Smooth muscle cell (in vitro differentiated cells): ENCODE results near the gene FLRT2. TPM values are rescaled to one million over a fixed set of nuclear protein-coding genes. Genes with fewer than 3 reads are reported as not detected.

Experiments used
- DNase-seq: peaks from one replicate; lab custom pipeline; 2025; ENCODE audit not compliant: unreplicated experiment; lab: John Stamatoyannopoulos, UW
- H2AFZ ChIP-seq: fragments of 200-600 bp; sonication (generic); 2 replicates; pipeline ENCODE4 v1.6.0; 2016; ENCODE audit warnings: antibody characterized with exemption, low read depth, mild to moderate bottlenecking
- H3F3A ChIP-seq: fragments of 200-600 bp; sonication (generic); 2 replicates; pipeline ENCODE4 v1.6.0; 2017; ENCODE audit warnings: antibody characterized with exemption, low read depth
- H3K27ac ChIP-seq: fragments of 200-600 bp; sonication (generic); 2 replicates; pipeline ENCODE4 v1.5.1; 2016; ENCODE audit warnings: low read depth, mild to moderate bottlenecking
- H3K27me3 ChIP-seq: fragments of 200-600 bp; sonication (generic); 2 replicates; pipeline ENCODE4 v1.6.1; 2016; ENCODE audit warnings: low read depth, mild to moderate bottlenecking
- H3K36me3 ChIP-seq: fragments of 200-600 bp; sonication (generic); 2 replicates; pipeline ENCODE4 v1.5.1; 2016; ENCODE audit warnings: low read depth
- H3K4me1 ChIP-seq: fragments of 200-600 bp; sonication (generic); 2 replicates; pipeline ENCODE4 v1.5.1; 2016; ENCODE audit warnings: low read depth
- H3K4me2 ChIP-seq: fragments of 200-600 bp; sonication (generic); 2 replicates; pipeline ENCODE4 v1.6.0; 2016; ENCODE audit warnings: mild to moderate bottlenecking
- H3K4me3 ChIP-seq: fragments of 200-600 bp; sonication (generic); 2 replicates; pipeline ENCODE4 v1.5.1; 2016; ENCODE audit warnings: mild to moderate bottlenecking
- H3K79me2 ChIP-seq: fragments of 200-600 bp; sonication (generic); 2 replicates; pipeline ENCODE4 v1.6.0; 2016; ENCODE audit warnings: low read depth, mild to moderate bottlenecking
- H3K9ac ChIP-seq: fragments of 200-600 bp; sonication (generic); 2 replicates; pipeline ENCODE4 v1.6.0; 2016; ENCODE audit warnings: low read depth
- H3K9me3 ChIP-seq: fragments of 200-600 bp; sonication (generic); replicated peaks from 2 replicates; pipeline ENCODE4 v1.5.1; 2016; ENCODE audit warnings: low read depth
- H4K20me1 ChIP-seq: fragments of 200-600 bp; sonication (generic); 2 replicates; pipeline ENCODE4 v1.6.0; 2016; ENCODE audit warnings: low read depth
- WGBS: methylation state at CpG from one replicate; pipeline ENCODE4 v1.1.7; 2016; ENCODE audit warnings: low lambda C conversion rate; 5-methylcytosine and 5-hydroxymethylcytosine counted together
- polyA plus RNA-seq: library from polyadenylated mRNA; unstranded; fragments of >200 nt; fragmentation: Nextera tagmentation; extraction: Ambion mirVana; gene quantifications from 2 replicates; pipeline ENCODE4 v1.2.1, GENCODE V29; 2016
- total RNA-seq: library from RNA; depleted of rRNA; stranded (reverse); fragments of >200 nt; gene quantifications from 2 replicates; pipeline ENCODE4 v1.2.3, GENCODE V29; 2014
- TF ChIP-seq, protein P1 (sequence below): fragments of 200-600 bp; sonication (generic); IDR thresholded peaks from 2 replicates; pipeline ENCODE4 v1.5.1; 2017; ENCODE audit warnings: borderline replicate concordance, mild to moderate bottlenecking, antibody characterized with exemption; ENCODE audit not compliant: insufficient read depth, poor library complexity, severe bottlenecking

FLRT2 gene
- total and polyA plus RNA-seq, 2 experiments from 2014 or later = 52.3 to 104 TPM

DNA sequence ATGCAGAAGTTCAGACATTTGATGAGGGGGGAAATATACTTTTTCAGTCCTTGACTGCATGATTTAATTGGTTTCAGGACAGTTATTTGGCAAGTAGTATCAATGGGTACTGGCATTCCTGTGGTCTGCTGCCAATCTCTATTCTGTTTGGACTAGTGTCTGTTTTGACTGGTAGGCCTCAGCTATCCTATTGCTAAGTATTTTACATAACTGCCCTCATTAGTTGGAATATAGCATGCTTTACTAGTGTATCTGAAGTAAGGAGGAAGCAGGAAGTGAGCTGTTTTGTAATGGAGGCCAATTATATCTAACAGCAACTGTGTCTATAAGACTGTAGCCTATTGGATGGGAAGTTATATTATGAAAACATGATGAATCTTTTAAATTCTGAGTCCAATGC lies 104.3 kb downstream of the FLRT2 start:
- H3K4me3 ChIP-seq = no peak overlapping the region
- no peak overlapping the region for H3K4me2 ChIP-seq
- no peaks in the 10 kb centered on the region for H4K20me1 ChIP-seq
- H3K9me3 ChIP-seq = no peaks in the 10 kb centered on the region
- TF ChIP-seq, protein P1, sequence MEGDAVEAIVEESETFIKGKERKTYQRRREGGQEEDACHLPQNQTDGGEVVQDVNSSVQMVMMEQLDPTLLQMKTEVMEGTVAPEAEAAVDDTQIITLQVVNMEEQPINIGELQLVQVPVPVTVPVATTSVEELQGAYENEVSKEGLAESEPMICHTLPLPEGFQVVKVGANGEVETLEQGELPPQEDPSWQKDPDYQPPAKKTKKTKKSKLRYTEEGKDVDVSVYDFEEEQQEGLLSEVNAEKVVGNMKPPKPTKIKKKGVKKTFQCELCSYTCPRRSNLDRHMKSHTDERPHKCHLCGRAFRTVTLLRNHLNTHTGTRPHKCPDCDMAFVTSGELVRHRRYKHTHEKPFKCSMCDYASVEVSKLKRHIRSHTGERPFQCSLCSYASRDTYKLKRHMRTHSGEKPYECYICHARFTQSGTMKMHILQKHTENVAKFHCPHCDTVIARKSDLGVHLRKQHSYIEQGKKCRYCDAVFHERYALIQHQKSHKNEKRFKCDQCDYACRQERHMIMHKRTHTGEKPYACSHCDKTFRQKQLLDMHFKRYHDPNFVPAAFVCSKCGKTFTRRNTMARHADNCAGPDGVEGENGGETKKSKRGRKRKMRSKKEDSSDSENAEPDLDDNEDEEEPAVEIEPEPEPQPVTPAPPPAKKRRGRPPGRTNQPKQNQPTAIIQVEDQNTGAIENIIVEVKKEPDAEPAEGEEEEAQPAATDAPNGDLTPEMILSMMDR = no peak
- no peak overlapping the region for H3K27ac ChIP-seq
- no peaks in the 10 kb centered on the region for H3K36me3 ChIP-seq
- DNase-seq = no peak
- no peak overlapping the region for H2AFZ ChIP-seq
- no peaks in the 10 kb centered on the region for H3K4me1 ChIP-seq
- H3K27me3 ChIP-seq = no peaks in the 10 kb centered on the region
- no peak overlapping the region for H3K9ac ChIP-seq
- H3F3A ChIP-seq = peaks cover 7% of the 10 kb centered on the region
- no peaks in the 10 kb centered on the region for H3K79me2 ChIP-seq

DNA sequence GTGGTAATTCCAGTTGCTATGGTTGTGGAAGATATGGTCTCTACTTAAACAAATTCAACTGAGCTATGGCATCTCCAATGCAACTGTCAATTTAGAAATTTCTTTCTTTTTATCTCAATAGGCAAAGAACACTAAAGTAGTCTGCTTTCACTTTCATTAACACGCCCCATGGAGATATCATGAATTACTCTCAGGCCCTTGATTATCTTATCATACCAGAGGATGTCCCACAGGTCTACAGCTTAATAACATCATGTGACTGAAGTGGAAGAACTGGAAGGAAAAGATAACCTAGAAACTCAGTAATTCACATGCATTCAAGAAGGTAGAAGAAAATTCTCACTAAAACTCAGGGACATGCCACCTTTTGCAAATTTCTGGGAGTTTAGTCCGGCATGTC lies 114.3 kb downstream of the FLRT2 start:
- no peak overlapping the region for H3K9ac ChIP-seq
- no peak for DNase-seq

DNA sequence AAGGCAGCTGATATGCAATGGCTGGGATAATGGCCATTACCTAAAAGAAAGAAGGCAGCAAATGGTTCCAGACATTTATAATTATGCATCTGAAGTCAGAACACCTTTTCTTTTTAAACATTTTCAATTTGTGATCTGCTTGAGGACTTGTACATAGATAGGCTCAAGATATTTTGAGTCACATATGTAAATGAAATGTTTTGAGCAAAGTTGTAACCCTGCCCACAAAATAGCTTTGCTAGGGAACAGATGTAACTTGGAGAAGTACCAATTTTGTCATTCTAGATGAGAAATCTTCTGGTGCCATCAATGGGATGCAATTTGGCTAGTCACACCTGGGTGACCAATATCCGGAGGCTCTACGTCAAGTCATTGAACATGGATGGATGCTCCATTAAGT lies 123.1 kb downstream of the FLRT2 start:
- H3K9me3 ChIP-seq = no peaks in the 10 kb centered on the region
- no peak overlapping the region for H2AFZ ChIP-seq
- TF ChIP-seq, protein P1 = no peak

More for the DNA sequence above, 114.3 kb downstream of the FLRT2 start:
- TF ChIP-seq, protein P1 = no peak
- H3K36me3 ChIP-seq = no peaks in the 10 kb centered on the region
- H3K4me2 ChIP-seq = no peak overlapping the region
- H3K4me3 ChIP-seq = no peak overlapping the region
- H2AFZ ChIP-seq = no peak overlapping the region
- WGBS = 88% methylated on average over 2 of the region's 2 CpGs
- no peaks in the 10 kb centered on the region for H3F3A ChIP-seq
- no peaks in the 10 kb centered on the region for H3K4me1 ChIP-seq
- H3K9me3 ChIP-seq = no peaks in the 10 kb centered on the region
- H3K27me3 ChIP-seq = no peaks in the 10 kb centered on the region
- H4K20me1 ChIP-seq = no peaks in the 10 kb centered on the region
- no peak overlapping the region for H3K27ac ChIP-seq
- H3K79me2 ChIP-seq = no peaks in the 10 kb centered on the region

DNA sequence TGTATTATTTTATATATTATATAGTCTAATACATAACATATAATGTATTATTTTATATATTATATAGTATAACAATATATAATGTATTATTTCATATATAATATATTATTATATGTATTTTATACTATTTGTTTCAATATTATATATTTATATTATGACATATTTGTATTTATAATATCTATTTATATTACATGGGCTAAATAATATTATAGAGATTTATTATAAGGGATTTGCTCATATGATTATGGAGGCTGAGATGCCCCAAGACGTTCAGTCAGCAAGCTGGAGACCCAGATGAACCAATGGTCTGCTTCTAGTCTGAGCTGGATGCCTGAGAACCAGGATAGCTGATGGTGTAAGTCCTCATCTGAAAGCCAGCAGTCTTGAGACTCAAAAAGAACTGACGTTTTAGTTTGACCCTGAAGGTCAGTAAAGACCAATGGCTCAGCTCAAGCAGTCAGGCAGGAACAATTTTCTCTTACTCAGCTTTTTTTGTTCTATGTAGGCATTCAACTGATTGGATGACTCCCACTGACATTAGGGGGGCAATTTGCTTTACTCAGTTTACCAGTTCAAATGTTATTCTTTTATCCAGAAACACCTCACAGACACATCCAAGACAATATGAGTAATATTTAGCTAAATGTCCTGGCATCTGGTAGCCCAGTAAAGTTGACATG lies 130.4 kb downstream of the FLRT2 start:
- 84% methylated on average over 2 of the region's 2 CpGs for WGBS
- H3K9ac ChIP-seq = no peak overlapping the region
- no peak overlapping the region for H3K27ac ChIP-seq
- H3K79me2 ChIP-seq = no peaks in the 10 kb centered on the region
- H3K4me3 ChIP-seq = no peak overlapping the region
- no peaks in the 10 kb centered on the region for H3K27me3 ChIP-seq
- TF ChIP-seq, protein P1 = no peak
- no peak overlapping the region for H2AFZ ChIP-seq
- H4K20me1 ChIP-seq = no peaks in the 10 kb centered on the region
- DNase-seq = no peak
- no peaks in the 10 kb centered on the region for H3K36me3 ChIP-seq
- H3K4me1 ChIP-seq = no peaks in the 10 kb centered on the region
- no peaks in the 10 kb centered on the region for H3F3A ChIP-seq
- H3K4me2 ChIP-seq = no peak overlapping the region
- H3K9me3 ChIP-seq = no peaks in the 10 kb centered on the region

More for the DNA sequence above, 123.1 kb downstream of the FLRT2 start:
- no peaks in the 10 kb centered on the region for H3K79me2 ChIP-seq
- no peak for DNase-seq
- H3K27ac ChIP-seq = no peak overlapping the region
- H3K4me2 ChIP-seq = no peak overlapping the region
- no peak overlapping the region for H3K4me3 ChIP-seq
- no peaks in the 10 kb centered on the region for H3K27me3 ChIP-seq
- H3K9ac ChIP-seq = no peak overlapping the region
- no peaks in the 10 kb centered on the region for H3F3A ChIP-seq
- WGBS = 100% methylated on average over 2 of the region's 2 CpGs
- H3K36me3 ChIP-seq = no peaks in the 10 kb centered on the region
- H3K4me1 ChIP-seq = no peaks in the 10 kb centered on the region
- no peaks in the 10 kb centered on the region for H4K20me1 ChIP-seq
